Erythroblast (primary cell): ENCODE measurements around the gene PADI6.

ENCODE experiments used
- GATA1 ChIP-seq: IDR thresholded peaks from 2 replicates; pipeline ENCODE4 v1.6.1; 2011; ENCODE audit warnings: low read depth, mild to moderate bottlenecking, control low read depth, low read length, moderate library complexity
- POLR2A ChIP-seq: IDR thresholded peaks from 2 replicates; pipeline ENCODE4 v1.6.1; 2011; ENCODE audit warnings: mild to moderate bottlenecking, low read length

GRCh38 chr1:17372955-17373354 is 959 bp downstream of the PADI6 start:
- TF ChIP-seq POLR2A (no peak), GATA1 (no peak)
